HG02588 (cell line): Measurements from ENCODE around the gene MYCT1.
"Not testable (repeated sequence)": the region's sequence is repeated elsewhere in the genome, so short reads cannot be mapped to it uniquely, and the experiment has no call there.

Experiments used
- ATAC-seq: cut with Tn5 transposase; IDR thresholded peaks from one replicate; pipeline ENCODE4 v1.9.1; 2021; ENCODE audit warnings: mild to moderate bottlenecking, moderate library complexity; ENCODE audit not compliant: unreplicated experiment

Gene MYCT1, protein sequence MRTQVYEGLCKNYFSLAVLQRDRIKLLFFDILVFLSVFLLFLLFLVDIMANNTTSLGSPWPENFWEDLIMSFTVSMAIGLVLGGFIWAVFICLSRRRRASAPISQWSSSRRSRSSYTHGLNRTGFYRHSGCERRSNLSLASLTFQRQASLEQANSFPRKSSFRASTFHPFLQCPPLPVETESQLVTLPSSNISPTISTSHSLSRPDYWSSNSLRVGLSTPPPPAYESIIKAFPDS

DNA sequence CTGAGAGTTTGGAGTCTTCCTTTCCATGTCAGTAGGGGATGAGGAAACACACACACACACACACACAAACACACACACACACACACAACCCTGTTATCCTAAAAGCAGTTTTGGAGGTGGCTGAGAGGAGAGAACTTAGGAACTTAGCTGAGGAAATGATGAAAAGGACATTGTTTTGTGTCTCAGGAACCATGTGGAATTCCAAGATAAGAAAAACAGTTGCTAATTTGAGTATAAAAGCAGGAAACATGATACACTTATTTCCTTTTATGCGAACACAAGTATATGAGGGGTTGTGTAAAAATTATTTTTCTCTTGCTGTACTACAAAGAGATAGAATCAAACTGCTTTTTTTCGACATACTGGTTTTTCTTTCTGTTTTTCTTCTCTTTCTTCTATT, at the start of gene MYCT1:
MYCT1 (plus strand) TSS at position 264 of the 400 bp plus-strand sequence; CDS start at position 270, 6 bp downstream.
- no peak for ATAC-seq

DNA sequence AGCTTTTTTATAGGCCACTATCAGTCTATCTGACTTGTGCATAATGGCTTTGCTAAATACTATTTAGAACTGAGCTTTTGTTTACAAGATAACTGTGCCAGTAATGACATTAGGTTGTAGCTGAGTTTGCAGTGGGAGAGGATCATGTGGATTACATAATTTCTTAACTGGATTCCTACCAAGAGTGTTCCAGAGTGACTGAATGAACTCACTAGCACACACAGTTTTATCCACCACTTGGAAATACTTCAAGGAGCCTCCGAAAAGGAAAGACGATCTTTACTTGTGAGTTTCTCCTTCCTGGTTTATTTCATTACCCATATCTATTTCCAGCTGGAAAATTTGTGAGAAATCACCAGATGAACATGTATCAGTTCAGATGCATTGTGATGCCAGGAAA, 49.6 kb upstream of the MYCT1 start:
- no peak for ATAC-seq

- ATAC-seq = no peak
These were observed 45.7 kb upstream of the MYCT1 start for GRCh38 chr6:152651986-152652385.

GRCh38 chr6:152661776-152662175, 35.9 kb upstream of the MYCT1 start:
- no peak for ATAC-seq

GRCh38 chr6:152669895-152670294, 27.8 kb upstream of the MYCT1 start:
- no peak for ATAC-seq

DNA sequence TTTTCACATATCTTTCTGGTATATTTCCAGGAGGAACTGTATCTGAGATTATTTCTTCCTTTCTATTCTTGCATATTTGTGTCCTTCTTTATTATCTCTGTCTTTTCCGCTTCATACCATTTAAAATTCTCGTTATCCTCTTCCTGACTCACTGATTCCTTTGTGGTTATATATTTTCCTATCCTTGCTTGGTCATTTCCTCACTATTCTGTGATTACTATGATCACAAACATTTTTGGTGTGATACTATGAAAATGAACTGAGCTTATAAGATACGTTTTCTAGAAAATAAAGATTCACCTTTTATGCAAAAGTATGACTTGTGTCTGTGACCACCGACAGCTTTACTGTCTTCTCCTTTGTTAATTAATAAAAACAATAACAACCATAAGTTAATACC, 26.5 kb upstream of the MYCT1 start:
- no peak for ATAC-seq

GRCh38 chr6:152673236-152673635, 24.5 kb upstream of the MYCT1 start:
- ATAC-seq = no peak

DNA sequence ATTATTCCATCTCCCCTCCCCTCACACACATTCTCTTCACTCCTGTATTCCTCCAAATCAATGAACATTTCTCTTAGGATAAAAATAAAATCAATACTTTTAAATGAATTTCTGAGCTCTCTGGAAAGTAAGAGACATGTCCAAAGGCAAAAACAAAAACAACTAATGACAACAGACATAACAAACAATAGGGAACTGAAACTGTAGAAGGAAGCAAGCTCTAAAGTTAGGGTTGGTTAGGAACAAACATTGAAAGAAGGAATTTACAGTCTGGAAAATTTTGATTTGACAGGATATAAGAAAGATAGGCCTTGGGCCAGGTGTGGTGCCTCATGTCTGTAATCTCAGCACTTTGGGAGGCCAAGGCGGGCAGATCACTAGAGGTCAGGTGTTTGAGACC, 17.5 kb upstream of the MYCT1 start:
- no peak for ATAC-seq

DNA sequence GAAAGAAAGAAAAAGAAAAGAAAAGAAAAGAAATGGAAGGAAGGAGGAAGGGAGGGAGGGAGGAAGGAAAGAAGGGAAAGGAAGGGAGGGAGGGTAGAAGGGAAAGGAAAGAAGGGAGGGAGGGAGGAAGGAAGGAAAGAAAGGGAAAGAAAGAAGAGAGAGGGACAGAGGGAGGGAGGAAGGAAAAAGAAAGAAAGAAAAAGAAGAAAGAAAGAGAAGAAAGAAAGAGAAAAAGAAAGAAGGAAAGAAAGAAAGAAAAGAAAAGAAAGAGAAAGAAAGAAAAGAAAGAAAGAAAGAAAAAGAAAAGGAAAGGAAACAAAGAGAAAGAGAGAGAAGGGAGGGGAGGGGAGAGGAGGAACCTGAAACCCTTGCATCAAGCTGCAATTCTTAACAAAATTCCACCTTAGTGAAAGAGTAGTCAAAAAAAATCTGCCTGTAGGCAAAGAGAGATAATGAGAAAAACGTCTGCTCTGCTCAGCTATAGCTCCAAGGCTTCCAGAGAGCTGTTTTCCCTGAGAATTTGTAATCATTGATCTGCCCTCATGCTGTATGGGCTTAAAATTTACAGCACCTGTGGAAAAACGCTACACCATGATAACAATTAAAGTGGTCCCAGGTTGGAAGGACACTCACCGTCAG, 16.7 kb upstream of the MYCT1 start:
- no peak for ATAC-seq

DNA sequence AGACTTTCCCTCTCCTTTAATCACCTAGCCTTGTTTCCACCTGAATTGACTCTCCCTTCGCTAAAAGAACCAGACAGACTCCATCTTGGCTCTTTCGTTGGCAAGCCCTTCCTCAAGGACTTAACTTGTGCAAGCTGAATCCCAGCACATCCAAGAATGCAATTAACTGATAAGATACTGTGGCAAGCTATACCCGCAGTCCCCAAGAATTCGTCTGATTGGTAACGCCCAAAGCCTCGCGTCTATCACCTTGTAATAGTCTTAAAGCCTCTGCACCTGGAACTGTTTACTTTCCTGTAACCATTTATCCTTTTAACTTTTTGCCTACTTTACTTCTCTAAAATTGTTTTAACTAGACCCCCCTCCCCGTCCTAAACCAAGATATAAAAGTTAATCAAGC, 15.6 kb upstream of the MYCT1 start:
- ATAC-seq = no peak

DNA sequence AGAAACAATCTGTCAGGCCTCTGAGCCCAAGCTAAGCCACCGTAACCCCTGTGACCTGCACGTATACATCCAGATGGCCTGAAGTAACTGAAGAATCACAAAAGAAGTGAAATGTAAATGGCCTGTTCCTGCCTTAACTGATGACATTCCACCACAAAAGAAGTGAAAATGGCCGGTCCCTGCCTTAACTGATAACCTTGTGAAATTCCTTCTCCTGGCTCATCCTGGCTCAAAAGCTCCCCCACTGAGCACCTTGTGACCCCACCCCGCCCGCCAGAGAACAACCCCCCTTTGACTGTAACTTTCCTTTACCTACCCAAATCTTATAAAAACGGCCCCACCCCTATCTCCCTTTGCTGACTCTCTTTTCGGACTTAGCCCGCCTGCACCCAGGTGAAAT, 14.8 kb upstream of the MYCT1 start:
- not testable (repeated sequence) for ATAC-seq

GRCh38 chr6:152685819-152686218, 11.9 kb upstream of the MYCT1 start:
- ATAC-seq = no peak

DNA sequence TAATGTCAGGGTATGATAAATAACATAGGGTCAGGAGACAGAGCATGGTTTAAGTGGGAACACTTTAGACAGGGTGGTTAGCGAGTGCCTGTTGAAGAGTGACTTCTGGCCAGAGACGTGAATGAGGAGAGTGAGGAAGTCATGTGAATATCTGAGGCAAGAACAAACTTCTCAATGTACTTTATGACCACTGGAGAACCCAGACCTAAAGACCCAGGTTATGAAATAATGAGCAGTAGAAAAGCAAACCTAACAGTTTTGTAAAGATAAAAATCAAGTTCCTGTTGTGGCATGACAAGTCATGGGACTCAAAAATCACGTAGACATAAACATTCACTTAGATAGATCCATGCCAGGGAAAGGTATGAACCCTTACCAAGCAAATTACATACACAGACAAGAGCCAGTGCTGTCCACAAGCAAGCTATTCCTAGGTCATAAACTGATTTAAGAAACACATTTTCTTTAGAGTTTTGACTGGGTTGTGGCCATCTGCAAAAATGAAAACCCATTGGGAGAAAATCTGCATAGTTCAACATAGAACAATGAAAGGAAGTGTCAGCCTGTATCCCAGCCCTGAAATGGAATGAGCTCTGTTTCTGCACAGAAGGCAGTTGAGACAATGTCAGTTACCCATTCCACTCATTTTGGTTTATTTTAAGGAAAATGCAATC, 2.2 kb upstream of the MYCT1 start:
- no peak for ATAC-seq

GRCh38 chr6:152696522-152696921, 1.2 kb upstream of the MYCT1 start:
- no peak for ATAC-seq

DNA sequence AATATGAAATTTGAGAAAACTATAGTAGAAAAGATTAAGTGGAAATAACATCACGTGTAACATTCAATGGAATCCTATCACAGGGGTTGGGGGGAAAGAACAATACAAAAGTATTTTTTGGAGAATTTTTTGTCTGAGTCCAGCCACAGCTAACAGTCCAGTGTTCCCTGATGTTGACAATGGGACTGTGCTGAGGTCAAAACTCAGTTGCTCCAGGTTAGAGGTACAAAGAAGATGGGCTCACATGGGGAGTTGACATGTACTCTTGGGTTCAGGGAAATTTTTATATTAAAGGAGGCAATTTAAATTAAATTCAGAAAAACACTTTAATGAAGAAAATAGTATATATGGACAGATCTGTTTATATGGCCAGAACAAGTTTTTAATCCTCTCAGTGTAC, 995 bp downstream of the MYCT1 start:
- ATAC-seq = no peak

GRCh38 chr6:152700427-152700826, 2.7 kb downstream of the MYCT1 start:
- ATAC-seq = no peak

- no peak for ATAC-seq
These were observed 3.6 kb downstream of the MYCT1 start for GRCh38 chr6:152701081-152701862.

- no peak for ATAC-seq
These were observed 4.2 kb downstream of the MYCT1 start for GRCh38 chr6:152701863-152702401.

DNA sequence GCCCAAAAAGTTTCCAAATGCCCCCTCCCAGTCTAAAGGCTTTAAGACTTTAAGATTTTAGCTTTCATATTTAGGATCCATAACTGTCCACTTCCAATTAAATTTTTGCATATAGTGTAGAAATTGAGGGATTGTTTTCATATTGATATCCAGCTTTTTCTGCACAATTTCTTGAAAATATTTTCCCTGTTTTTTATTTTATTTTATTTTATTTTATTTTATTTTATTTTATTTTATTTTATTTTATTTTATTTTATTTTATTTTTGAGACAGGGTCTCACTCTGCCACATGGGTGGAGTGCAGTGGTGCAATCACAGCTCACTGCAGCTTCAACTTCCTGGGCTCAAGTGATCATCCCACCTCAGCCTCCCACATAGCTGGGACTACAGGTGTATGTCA, 6.1 kb downstream of the MYCT1 start:
- not testable (repeated sequence) for ATAC-seq

GRCh38 chr6:152705327-152705726, 7.6 kb downstream of the MYCT1 start:
- ATAC-seq = no peak

GRCh38 chr6:152716322-152716721, 18.6 kb downstream of the MYCT1 start:
- ATAC-seq = no peak
